COR-L47 (cell line): ENCODE results near the gene ZBTB16.

ENCODE experiments used
- DNase-seq: peaks from one replicate; lab custom pipeline; 2025; lab: John Stamatoyannopoulos, UW

The ZBTB16 gene

GRCh38 chr11:114283422-114283821, 223.9 kb downstream of the ZBTB16 start:
- no peak for DNase-seq

- peak; percentile 88 for DNase-seq
These were observed 224.5 kb downstream of the ZBTB16 start for GRCh38 chr11:114284021-114284420.

- no peak for DNase-seq
These were observed 225.4 kb downstream of the ZBTB16 start for GRCh38 chr11:114284914-114285313.

- no peak for DNase-seq
These were observed 226.1 kb downstream of the ZBTB16 start for GRCh38 chr11:114285599-114285998.

GRCh38 chr11:114286229-114286628, 226.7 kb downstream of the ZBTB16 start:
- no peak for DNase-seq

- no peak for DNase-seq
These were observed 227.6 kb downstream of the ZBTB16 start for GRCh38 chr11:114287154-114287553.

- no peak for DNase-seq
These were observed 228.6 kb downstream of the ZBTB16 start for GRCh38 chr11:114288136-114288535.

- no peak for DNase-seq
These were observed 230.3 kb downstream of the ZBTB16 start for GRCh38 chr11:114289779-114290178.

GRCh38 chr11:114290503-114291235, 231.2 kb downstream of the ZBTB16 start:
- no peak for DNase-seq

GRCh38 chr11:114291381-114291780, 231.9 kb downstream of the ZBTB16 start:
- DNase-seq = no peak

- DNase-seq = no peak
These were observed 232.6 kb downstream of the ZBTB16 start for GRCh38 chr11:114291842-114292680.

- no peak for DNase-seq
These were observed 233.7 kb downstream of the ZBTB16 start for GRCh38 chr11:114293201-114293711.

GRCh38 chr11:114295676-114296604, 236.4 kb downstream of the ZBTB16 start, which contains the start of gene NNMT:
Gene NNMT (plus strand): TSS chr11:114296399. CDS start chr11:114296557, 158 bp downstream.
- DNase-seq = no peak

GRCh38 chr11:114296605-114297372, 237.3 kb downstream of the ZBTB16 start:
- no peak for DNase-seq

- no peak for DNase-seq
These were observed 238.5 kb downstream of the ZBTB16 start for GRCh38 chr11:114297806-114298709.

GRCh38 chr11:114298710-114299109, 239.2 kb downstream of the ZBTB16 start:
- no peak for DNase-seq
